Natural killer cell (primary cell): ENCODE data around the gene LRRC18. TPM values are rescaled to one million over a fixed set of nuclear protein-coding genes. Genes with fewer than 3 reads are reported as not detected.
A peak's percentile ranks its signal among the peaks of the same experiment; 100 is the strongest.

Experiments
- ATAC-seq, 3 donors: fragments of 150-1000 bp in 2 of 3; fragments of 200-7000 bp in 1 of 3; cut with Tn5 transposase; 1 replicate in 1 of 3; 2 replicates in 2 of 3; pipeline ENCODE4 v1.10.0; 2021; ENCODE audit warnings: mild to moderate bottlenecking in 2 of 3, moderate library complexity in 2 of 3
- DNase-seq, 2 donors: peaks; one replicate each; pipeline versions ENCODE4 v3.0.0 to v3.0.0-alpha.2; 2013 to 2021; ENCODE audit warnings: mixed read lengths in 1 of 2
- H3K27ac ChIP-seq: one replicate; pipeline ENCODE4 v1.5.1; 2013; ENCODE audit warnings: mild to moderate bottlenecking, low read length
- H3K27me3 ChIP-seq: one replicate; pipeline ENCODE4 v1.6.1; 2013; ENCODE audit warnings: low read length; ENCODE audit not compliant: control insufficient read depth, insufficient read depth
- H3K36me3 ChIP-seq: one replicate; pipeline ENCODE4 v1.6.1; 2013; ENCODE audit warnings: low read length; ENCODE audit not compliant: control insufficient read depth, insufficient read depth
- H3K4me1 ChIP-seq: one replicate; pipeline ENCODE4 v1.6.1; 2013; ENCODE audit warnings: low read length; ENCODE audit not compliant: control insufficient read depth, insufficient read depth
- H3K4me3 ChIP-seq: one replicate; pipeline ENCODE4 v1.5.1; 2013; ENCODE audit warnings: low read length
- H3K9me3 ChIP-seq: one replicate; pipeline ENCODE4 v1.6.1; 2013; ENCODE audit warnings: low read length; ENCODE audit not compliant: control insufficient read depth, insufficient read depth
- H3K27ac Mint-ChIP-seq, 2 donors: one replicate each; pipeline ENCODE4 v1.8.0; 2022; ENCODE audit warnings: mild to moderate bottlenecking in 2 of 2, mixed read lengths in 2 of 2, moderate library complexity in 1 of 2
- H3K27me3 Mint-ChIP-seq, 2 donors: one replicate each; pipeline ENCODE4 v1.8.0; 2022; ENCODE audit warnings: low read depth in 2 of 2, mixed read lengths in 2 of 2
- H3K36me3 Mint-ChIP-seq: one replicate; pipeline ENCODE4 v1.8.0; 2022; ENCODE audit warnings: mixed read lengths
- H3K4me1 Mint-ChIP-seq, 2 donors: one replicate each; pipeline ENCODE4 v1.8.0; 2022; ENCODE audit warnings: mixed read lengths in 2 of 2
- H3K4me3 Mint-ChIP-seq: one replicate; pipeline ENCODE4 v1.8.0; 2022; ENCODE audit warnings: mild to moderate bottlenecking, moderate library complexity, mixed read lengths
- H3K9me3 Mint-ChIP-seq, 2 donors: one replicate each; pipeline ENCODE4 v1.8.0; 2022; ENCODE audit warnings: mixed read lengths in 2 of 2
- WGBS: methylation state at CpG from one replicate; pipeline ENCODE4 v1.1.7; 2013; ENCODE audit warnings: missing lambda C conversion rate; ENCODE audit not compliant: insufficient coverage; 5-methylcytosine and 5-hydroxymethylcytosine counted together
- intact Hi-C: fragments of 100-400 bp; cut with micrococcal nuclease; formaldehyde crosslinking; loops from one replicate; pipeline ENCODE4 v1.14.2; 2022
- total RNA-seq, 4 donors: library from RNA; stranded (reverse); fragments of 120-200 nt in 1 of 4; gene quantifications; one replicate each; pipeline versions ENCODE4 v1.2.3 to v1.2.4, GENCODE V29; 2013 to 2022
- TF ChIP-seq, protein P1 (sequence below): fragments of 200-600 bp; IDR thresholded peaks from one replicate; pipeline ENCODE4 v1.8.0; 2022; ENCODE audit warnings: antibody characterized with exemption

The LRRC18 gene
- total RNA-seq, 3 donors from 2014 or later (not counting 1 experiment from before 2014, with no cell fraction given): not detected

GRCh38 chr10:48982584-48982983 is 42.9 kb upstream of the LRRC18 start:
- H3K27ac ChIP-seq: no peak overlapping the region
- TF ChIP-seq, protein P1, sequence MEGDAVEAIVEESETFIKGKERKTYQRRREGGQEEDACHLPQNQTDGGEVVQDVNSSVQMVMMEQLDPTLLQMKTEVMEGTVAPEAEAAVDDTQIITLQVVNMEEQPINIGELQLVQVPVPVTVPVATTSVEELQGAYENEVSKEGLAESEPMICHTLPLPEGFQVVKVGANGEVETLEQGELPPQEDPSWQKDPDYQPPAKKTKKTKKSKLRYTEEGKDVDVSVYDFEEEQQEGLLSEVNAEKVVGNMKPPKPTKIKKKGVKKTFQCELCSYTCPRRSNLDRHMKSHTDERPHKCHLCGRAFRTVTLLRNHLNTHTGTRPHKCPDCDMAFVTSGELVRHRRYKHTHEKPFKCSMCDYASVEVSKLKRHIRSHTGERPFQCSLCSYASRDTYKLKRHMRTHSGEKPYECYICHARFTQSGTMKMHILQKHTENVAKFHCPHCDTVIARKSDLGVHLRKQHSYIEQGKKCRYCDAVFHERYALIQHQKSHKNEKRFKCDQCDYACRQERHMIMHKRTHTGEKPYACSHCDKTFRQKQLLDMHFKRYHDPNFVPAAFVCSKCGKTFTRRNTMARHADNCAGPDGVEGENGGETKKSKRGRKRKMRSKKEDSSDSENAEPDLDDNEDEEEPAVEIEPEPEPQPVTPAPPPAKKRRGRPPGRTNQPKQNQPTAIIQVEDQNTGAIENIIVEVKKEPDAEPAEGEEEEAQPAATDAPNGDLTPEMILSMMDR: no peak
- H3K27ac Mint-ChIP-seq: no peak overlapping the region
- no peaks in the 10 kb centered on the region for H3K36me3 ChIP-seq
- H3K9me3 ChIP-seq: no peaks in the 10 kb centered on the region
- H3K27me3 Mint-ChIP-seq: no peaks in the 10 kb centered on the region
- H3K27me3 ChIP-seq: no peaks in the 10 kb centered on the region
- 88% methylated on average over 4 of the region's 5 CpGs for WGBS
- no peak overlapping the region for H3K4me3 ChIP-seq
- no peaks in the 10 kb centered on the region for H3K4me1 Mint-ChIP-seq
- ATAC-seq (no peak), DNase-seq (no peak)
- H3K4me3 Mint-ChIP-seq: no peak overlapping the region
- H3K9me3 Mint-ChIP-seq: no peaks in the 10 kb centered on the region
- H3K36me3 Mint-ChIP-seq: no peaks in the 10 kb centered on the region
- peaks cover 4% of the 10 kb centered on the region for H3K4me1 ChIP-seq
- intact Hi-C loops: loop anchor here (5.0 kb wide), 1 partner anchor 435 kb away; no protein-coding TSS in a partner anchor

GRCh38 chr10:48981310-48981907 is 41.8 kb upstream of the LRRC18 start:
- no peaks in the 10 kb centered on the region for H3K36me3 ChIP-seq
- peak; percentile 48 to 81 (median 59) for ATAC-seq

DNA sequence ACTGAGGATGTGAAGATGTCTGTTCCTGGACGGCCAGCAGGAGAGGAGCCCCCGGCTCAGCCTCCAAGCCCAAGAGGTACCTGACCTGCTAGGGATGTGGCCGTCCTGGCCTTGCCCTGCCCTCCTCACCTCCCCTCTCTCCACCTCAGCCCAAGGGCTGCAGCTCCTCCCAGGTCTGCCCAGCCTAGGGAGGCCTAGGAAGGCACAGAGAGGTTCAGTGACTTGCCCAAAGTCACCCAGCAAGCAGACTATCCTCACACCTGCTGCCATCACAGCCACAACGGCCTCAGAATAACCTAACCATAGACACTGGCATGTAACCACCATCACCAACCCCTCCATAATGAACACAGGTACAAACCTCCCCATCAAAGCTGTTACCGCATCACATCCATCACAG is 38.7 kb upstream of the LRRC18 start:
- H3K36me3 Mint-ChIP-seq: no peaks in the 10 kb centered on the region
- TF ChIP-seq, protein P1: no peak
- no peak overlapping the region for H3K4me3 Mint-ChIP-seq
- Histone ChIP-seq H3K27ac (no peak overlapping the region), H3K4me3 (no peak overlapping the region), H3K4me1 (peaks cover 4% of the 10 kb centered on the region), H3K9me3 (no peaks in the 10 kb centered on the region), H3K36me3 (no peaks in the 10 kb centered on the region), H3K27me3 (no peaks in the 10 kb centered on the region)
- DNase-seq: no peak
- H3K27me3 Mint-ChIP-seq: peaks cover 1 to 4% of the 10 kb centered on the region in 2 donors
- WGBS: 90% methylated on average over 5 of the region's 5 CpGs
- no peaks in the 10 kb centered on the region for H3K9me3 Mint-ChIP-seq
- H3K27ac Mint-ChIP-seq: no peak overlapping the region
- no peak for ATAC-seq
- no peaks in the 10 kb centered on the region for H3K4me1 Mint-ChIP-seq
- intact Hi-C loops: no loop called here

More at GRCh38 chr10:48981310-48981907, 41.8 kb upstream of the LRRC18 start:
- Histone ChIP-seq H3K9me3 (no peaks in the 10 kb centered on the region), H3K27ac (no peak overlapping the region), H3K27me3 (no peaks in the 10 kb centered on the region), H3K4me3 (no peak overlapping the region), H3K4me1 (peaks cover 4% of the 10 kb centered on the region)
- H3K36me3 Mint-ChIP-seq: no peaks in the 10 kb centered on the region
- TF ChIP-seq, protein P1: peak; percentile 78
- H3K27me3 Mint-ChIP-seq: no peaks in the 10 kb centered on the region
- intact Hi-C loops: loop anchor here (1.0 to 5.0 kb wide), 3 partner anchors 183 to 531 kb away; no protein-coding TSS in a partner anchor
- WGBS: 60% methylated on average over 11 of the region's 12 CpGs
- no peaks in the 10 kb centered on the region for H3K9me3 Mint-ChIP-seq
- H3K27ac Mint-ChIP-seq: no peak overlapping the region
- H3K4me1 Mint-ChIP-seq: no peaks in the 10 kb centered on the region
- no peak overlapping the region for H3K4me3 Mint-ChIP-seq
- peak; percentile 38 to 46 for DNase-seq

GRCh38 chr10:48976196-48976595 is 36.6 kb upstream of the LRRC18 start:
- Mint-ChIP-seq H3K27me3 (peaks cover 4 to 14% of the 10 kb centered on the region in 2 donors), H3K36me3 (no peaks in the 10 kb centered on the region), H3K9me3 (no peaks in the 10 kb centered on the region), H3K27ac (no peak overlapping the region), H3K4me1 (no peaks in the 10 kb centered on the region), H3K4me3 (no peak overlapping the region)
- intact Hi-C loops: no loop called here
- H3K27ac ChIP-seq: no peak overlapping the region
- no peak overlapping the region for H3K4me3 ChIP-seq
- peaks cover under 1% of the 10 kb centered on the region for H3K4me1 ChIP-seq
- TF ChIP-seq, protein P1: no peak
- no peaks in the 10 kb centered on the region for H3K9me3 ChIP-seq
- ATAC-seq (no peak), DNase-seq (peak in 1 of 2 donors; percentile 12)
- H3K36me3 ChIP-seq: no peaks in the 10 kb centered on the region
- no peaks in the 10 kb centered on the region for H3K27me3 ChIP-seq
